C4-2B (cell line): ENCODE results near the gene LEAP2.

Source experiments
- H3K27ac ChIP-seq: fragments of 450-650 bp; 2 replicates; pipeline ENCODE4 v1.5.1; 2017
- ZFX ChIP-seq: fragments of 450-650 bp; IDR thresholded peaks from 2 replicates; pipeline ENCODE4 v1.6.1; 2017
- TF ChIP-seq, protein P1 (sequence below): fragments of 450-650 bp; conservative IDR thresholded peaks from 2 replicates; pipeline ENCODE4 v1.5.1; 2017; ENCODE audit warnings: mild to moderate bottlenecking

Gene LEAP2

GRCh38 chr5:132901036-132901435 lies 27.6 kb downstream of the LEAP2 start:
- TF ChIP-seq, protein P1, sequence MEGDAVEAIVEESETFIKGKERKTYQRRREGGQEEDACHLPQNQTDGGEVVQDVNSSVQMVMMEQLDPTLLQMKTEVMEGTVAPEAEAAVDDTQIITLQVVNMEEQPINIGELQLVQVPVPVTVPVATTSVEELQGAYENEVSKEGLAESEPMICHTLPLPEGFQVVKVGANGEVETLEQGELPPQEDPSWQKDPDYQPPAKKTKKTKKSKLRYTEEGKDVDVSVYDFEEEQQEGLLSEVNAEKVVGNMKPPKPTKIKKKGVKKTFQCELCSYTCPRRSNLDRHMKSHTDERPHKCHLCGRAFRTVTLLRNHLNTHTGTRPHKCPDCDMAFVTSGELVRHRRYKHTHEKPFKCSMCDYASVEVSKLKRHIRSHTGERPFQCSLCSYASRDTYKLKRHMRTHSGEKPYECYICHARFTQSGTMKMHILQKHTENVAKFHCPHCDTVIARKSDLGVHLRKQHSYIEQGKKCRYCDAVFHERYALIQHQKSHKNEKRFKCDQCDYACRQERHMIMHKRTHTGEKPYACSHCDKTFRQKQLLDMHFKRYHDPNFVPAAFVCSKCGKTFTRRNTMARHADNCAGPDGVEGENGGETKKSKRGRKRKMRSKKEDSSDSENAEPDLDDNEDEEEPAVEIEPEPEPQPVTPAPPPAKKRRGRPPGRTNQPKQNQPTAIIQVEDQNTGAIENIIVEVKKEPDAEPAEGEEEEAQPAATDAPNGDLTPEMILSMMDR = no peak
- TF ChIP-seq ZFX = no peak
- no peak overlapping the region for H3K27ac ChIP-seq

DNA sequence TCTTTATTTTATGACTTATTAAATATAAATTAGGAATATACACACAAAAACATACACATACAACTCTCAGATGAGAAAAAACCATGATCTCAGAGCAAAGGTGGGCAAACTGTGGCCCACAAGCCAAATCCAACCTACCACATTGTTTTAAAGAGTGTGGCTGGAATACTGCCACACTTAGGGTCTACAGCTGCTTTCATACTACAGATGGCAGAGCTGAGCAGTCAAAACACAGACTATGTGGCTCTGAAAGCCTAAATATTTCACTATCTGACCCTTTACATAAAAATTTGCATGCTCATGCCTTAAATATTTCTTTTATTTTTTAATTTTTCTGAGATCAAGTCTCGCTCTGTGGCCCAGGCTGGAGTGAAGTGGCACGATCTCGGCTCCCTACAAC lies 28.3 kb downstream of the LEAP2 start:
- TF ChIP-seq ZFX = no peak
- TF ChIP-seq, protein P1 = no peak
- H3K27ac ChIP-seq = no peak overlapping the region

GRCh38 chr5:132905938-132906337 lies 32.5 kb downstream of the LEAP2 start:
- H3K27ac ChIP-seq = no peak overlapping the region
- no peak for TF ChIP-seq ZFX
- TF ChIP-seq, protein P1 = peak; percentile 43; the same call in 1 of the 2 replicates

GRCh38 chr5:132907161-132907560 lies 33.7 kb downstream of the LEAP2 start:
- TF ChIP-seq, protein P1 = no peak
- TF ChIP-seq ZFX = no peak
- H3K27ac ChIP-seq = no peak overlapping the region

DNA sequence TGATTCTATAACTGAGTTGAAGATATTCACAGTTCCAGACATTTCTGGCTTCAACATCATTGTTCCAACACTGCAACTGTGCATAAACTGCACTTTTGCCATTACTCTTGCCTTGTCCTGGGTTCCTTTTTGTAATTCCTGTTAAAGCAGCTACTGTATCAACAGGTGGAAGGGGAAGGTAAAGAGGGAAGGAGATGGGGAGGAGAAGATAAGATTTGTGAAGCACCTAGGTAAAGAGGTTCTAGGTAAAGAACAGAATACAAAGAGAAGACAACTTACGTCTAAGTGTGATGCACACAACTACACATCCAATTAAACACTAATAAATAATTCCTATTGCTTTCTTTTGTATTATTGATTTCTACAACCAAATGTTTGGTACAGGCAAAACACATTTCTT lies 36.2 kb downstream of the LEAP2 start:
- H3K27ac ChIP-seq = no peak overlapping the region
- TF ChIP-seq, protein P1 = no peak
- no peak for TF ChIP-seq ZFX

DNA sequence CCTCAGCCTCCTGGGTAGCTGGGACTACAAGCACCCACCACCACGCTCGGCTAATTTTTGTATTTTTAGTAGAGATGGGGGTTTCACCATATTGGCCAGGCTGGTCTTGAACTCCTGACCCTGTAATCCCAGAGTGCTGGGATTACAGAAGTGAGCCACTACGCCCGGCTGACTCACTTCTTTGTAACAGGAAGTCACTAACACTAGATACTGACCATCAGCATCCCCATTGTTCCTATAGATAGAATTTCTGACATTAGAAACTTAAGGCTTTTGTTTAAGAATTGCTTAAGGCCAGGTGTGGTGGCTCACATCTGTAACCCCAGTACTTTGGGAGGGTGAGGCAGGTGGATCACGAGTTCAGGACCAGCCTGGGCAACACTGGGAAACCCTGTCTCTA lies 42.2 kb downstream of the LEAP2 start:
- H3K27ac ChIP-seq = no peak overlapping the region
- TF ChIP-seq ZFX = no peak
- TF ChIP-seq, protein P1 = no peak

DNA sequence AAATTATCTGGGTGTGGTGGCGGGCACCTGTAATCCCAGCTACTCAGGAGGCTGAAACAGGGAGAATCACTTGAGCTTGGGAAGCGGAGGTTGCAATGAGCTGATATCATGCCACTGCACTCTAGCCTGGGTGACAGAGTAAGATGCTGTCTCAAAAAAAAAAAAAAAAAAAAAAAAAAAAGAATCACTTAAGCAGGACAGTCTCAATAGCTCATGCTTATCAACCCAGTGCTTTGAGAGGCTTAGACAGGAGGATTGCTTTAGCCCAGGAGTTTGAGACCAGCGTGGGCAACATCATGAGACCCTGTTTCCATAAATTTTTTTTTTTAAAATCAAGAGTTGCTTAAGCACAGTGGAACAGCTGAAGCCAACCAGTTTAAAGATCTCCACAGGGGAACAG lies 42.6 kb downstream of the LEAP2 start:
- no peak for TF ChIP-seq ZFX
- TF ChIP-seq, protein P1 = no peak
- no peak overlapping the region for H3K27ac ChIP-seq
